Measurements from ENCODE around the gene NRSN1.
A peak's percentile ranks its signal among the peaks of the same experiment; 100 is the strongest.
"Not testable (repeated sequence)": the region's sequence is repeated elsewhere in the genome, so short reads cannot be mapped to it uniquely, and the experiment has no call there.

Gene NRSN1, protein sequence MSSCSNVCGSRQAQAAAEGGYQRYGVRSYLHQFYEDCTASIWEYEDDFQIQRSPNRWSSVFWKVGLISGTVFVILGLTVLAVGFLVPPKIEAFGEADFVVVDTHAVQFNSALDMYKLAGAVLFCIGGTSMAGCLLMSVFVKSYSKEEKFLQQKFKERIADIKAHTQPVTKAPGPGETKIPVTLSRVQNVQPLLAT

GRCh38 chr6:24125980-24126379 lies at the start of gene NRSN1:
Gene NRSN1, plus strand, starts transcription at chr6:24126215. Its CDS starts 8,113 bp downstream, at chr6:24134328.
- peak; percentile 35 for DNase-seq

- no peak for DNase-seq
Measured at GRCh38 chr6:24078200-24078599, 47.8 kb upstream of the NRSN1 start.

- DNase-seq: no peak
Measured at GRCh38 chr6:24079076-24079475, 46.9 kb upstream of the NRSN1 start.

- no peak for DNase-seq
Measured at GRCh38 chr6:24080711-24081110, 45.3 kb upstream of the NRSN1 start.

- DNase-seq: no peak
Measured at GRCh38 chr6:24089736-24090135, 36.3 kb upstream of the NRSN1 start.

- DNase-seq: no peak
Measured at GRCh38 chr6:24092407-24092806, 33.6 kb upstream of the NRSN1 start.

DNA sequence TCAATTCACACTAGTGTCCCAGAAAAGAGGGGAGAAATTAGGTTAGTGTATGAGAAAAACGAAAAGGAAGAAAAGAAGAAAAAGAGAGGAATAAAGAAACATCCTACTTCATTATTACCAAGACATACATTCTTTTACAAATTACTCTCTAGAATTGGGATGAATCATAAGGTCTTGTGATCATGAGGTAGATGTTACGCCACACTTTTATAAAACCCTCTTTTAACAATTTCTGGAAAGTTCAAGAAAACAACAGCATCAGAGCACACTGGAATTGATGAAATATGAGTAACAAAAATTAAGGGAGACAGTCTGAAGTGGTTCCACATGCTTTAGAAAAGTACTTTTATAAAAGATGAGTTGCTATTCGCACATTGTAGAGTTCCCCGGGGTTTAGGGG lies 32.6 kb upstream of the NRSN1 start:
- DNase-seq: no peak

DNA sequence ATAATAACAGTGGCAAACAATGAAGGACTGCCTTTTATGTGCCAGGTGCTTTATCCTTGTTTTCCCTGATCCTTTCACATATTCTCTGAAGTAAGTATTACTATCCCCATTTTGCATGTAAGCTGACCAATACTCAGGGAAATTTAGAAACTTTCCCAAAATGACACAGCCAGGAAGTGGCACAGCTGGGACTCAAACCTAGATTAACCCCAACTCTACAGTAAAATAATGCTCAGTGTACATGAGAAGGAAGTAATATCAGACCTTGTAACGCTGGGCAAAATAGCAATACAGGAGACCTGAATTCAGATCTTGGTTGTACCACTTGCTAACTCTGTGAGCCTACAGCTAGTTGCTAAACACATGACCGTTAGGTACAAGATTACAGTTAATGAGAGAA lies 26.8 kb upstream of the NRSN1 start:
- no peak for DNase-seq

GRCh38 chr6:24100024-24100769 lies 25.8 kb upstream of the NRSN1 start:
- no peak for DNase-seq

DNA sequence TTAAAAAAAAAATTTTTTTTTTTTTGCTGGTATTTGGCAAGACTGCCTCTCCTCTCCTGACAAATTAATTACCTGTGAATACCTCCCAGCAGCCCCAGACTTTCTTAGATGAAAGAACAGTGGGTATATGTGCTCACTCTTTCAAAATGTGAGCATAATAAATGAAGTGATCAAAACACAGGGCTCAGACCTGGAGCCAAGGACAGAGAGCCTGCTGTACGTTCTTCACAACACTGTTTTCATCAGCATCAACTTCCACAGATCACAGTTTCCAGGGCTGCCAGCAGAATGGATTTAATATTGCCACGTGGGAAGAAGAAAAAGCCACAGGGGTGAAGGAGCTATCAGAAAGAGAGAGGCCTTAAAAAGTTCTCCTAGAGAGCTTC lies 25.3 kb upstream of the NRSN1 start:
- DNase-seq: no peak

GRCh38 chr6:24105191-24105590 lies 20.8 kb upstream of the NRSN1 start:
- DNase-seq: no peak

GRCh38 chr6:24106291-24106690 lies 19.7 kb upstream of the NRSN1 start:
- no peak for DNase-seq

GRCh38 chr6:24107294-24107693 lies 18.7 kb upstream of the NRSN1 start:
- DNase-seq: no peak

- DNase-seq: no peak
Measured at GRCh38 chr6:24108056-24108455, 18.0 kb upstream of the NRSN1 start.

DNA sequence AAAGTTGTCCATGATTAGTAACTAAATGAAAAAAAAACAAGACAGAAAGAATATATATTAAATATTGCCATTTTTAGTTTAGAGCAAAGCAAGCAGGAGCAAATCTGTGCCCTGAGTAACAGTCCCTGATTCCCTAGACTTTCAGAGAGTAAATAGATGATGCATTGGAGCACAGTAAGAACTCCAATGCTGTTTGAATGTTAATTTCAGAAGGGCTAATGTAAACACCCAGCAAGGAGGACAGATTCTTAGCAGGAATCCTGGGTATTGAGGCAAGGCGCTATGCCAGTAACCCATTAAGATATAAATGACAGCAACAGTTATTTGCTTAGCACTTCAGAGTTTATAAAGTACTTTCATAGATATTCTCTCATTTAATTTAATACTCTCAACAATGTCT lies 15.6 kb upstream of the NRSN1 start:
- DNase-seq: no peak

DNA sequence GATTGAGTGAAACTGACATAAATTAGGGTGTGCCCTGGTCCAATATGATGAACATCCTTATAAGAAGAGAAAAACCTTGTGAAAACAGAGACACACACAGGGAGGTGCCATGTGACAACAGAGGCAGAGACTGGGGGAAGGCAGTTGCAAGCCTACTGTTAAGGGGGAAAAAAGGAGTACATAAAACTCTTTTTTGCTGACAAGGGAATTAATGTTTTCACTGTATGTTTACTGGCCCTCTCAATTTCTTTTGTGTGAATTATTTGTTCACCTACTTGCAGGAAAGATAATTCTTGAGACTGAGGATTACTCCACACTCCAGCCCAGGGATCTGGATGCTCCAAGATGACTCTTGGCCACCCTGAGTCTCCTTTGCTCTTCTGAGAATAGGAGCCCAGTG lies 12.1 kb upstream of the NRSN1 start:
- no peak for DNase-seq

- no peak for DNase-seq
Measured at GRCh38 chr6:24117021-24117420, 9.0 kb upstream of the NRSN1 start.

DNA sequence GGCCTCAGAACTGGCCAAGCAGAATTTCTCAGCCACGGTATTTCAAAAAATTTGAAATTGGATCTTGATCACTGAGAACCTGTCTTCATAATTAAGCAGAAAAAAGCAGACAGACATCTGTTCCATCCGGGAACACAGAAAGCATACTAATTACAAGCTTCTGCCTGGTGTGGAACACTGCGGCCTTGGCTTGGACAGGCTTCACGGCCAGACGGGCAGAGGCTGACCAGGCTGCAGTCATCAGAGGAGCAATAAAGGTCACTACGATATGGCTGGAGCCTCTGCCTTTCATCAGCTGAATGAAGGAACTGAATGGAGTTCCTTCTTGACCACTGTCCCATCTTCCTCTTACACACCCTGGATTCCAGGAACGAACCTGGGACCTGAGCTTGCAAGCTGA lies 3.9 kb upstream of the NRSN1 start:
- DNase-seq: no peak

GRCh38 chr6:24126586-24127192 lies 674 bp downstream of the NRSN1 start:
- DNase-seq: no peak

DNA sequence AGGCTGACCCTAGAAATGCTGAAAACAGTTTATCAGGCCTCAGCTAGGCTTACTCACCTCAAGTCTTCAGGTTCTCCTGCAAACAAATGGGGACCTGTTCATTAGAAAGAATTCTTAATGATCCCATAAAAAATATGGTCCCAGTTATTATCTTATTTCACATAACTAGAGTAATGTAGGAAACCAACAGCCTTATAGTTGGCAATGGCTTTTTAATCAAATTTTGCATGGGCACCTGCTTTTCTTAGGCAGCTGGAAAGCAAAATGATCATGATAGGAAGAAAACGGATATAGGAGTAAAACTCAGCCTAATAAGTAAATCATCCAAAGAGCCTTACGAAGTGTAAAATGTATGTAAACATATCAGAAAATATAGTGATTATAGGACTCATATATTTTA lies 1.3 kb downstream of the NRSN1 start:
- DNase-seq: no peak

DNA sequence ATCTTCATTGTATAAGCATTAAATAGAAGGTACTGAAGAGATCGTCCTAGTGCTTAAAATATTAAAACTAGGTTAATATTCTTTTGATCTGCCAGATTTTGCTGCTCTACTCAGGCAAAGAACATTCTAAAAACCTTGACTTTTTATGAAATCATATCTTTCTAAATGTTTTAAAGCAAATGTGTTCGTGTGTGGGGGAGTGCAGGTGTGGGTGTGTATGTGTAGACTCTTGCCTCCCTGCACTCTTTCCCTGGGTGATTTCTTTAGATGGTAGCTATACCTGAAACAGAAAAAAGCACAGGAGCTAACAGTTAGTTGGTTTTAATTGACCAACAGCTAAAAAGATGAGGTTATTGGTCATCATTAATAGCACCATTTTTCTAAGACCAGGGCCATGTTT lies 5.7 kb downstream of the NRSN1 start:
- DNase-seq: no peak

DNA sequence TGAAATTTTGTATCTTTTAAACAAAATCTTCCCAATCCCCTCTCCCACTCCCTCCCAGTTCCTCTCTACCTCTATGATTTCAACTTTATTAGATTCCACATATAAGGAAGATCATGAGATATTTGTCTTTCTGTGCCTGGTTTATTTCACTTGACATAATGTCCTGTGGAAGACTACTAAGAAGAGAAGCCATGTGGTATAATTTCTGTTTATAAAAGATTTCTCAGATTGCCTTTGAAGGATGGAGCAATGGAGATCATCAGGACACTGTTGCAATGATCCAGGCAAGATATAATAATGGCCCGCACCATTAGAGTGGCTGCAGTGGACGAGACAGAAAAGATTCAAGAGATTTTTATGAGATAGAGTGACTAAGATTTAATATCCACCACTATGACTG lies 13.1 kb downstream of the NRSN1 start:
- no peak for DNase-seq

DNA sequence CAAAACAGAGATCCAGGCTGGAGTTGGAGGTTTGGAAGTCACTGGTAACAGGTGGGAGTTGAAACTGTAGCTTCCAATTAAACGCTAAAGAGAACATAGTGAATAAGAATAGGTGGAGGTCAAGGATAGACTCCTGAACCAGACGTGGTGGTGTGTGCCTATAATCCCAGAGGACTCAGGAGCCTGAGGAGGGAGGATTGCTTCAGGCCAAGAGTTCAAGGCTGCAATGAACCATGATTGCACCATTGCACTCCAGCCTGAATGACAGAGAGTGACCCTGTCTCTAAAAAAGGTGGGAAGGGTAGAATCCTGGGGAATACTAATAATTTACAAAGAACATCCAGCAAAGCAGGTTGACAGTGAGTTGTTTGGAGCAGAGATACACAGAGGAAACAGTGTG lies 13.6 kb downstream of the NRSN1 start:
- no peak for DNase-seq

- no peak for DNase-seq
Measured at GRCh38 chr6:24140591-24140990, 14.6 kb downstream of the NRSN1 start.

DNA sequence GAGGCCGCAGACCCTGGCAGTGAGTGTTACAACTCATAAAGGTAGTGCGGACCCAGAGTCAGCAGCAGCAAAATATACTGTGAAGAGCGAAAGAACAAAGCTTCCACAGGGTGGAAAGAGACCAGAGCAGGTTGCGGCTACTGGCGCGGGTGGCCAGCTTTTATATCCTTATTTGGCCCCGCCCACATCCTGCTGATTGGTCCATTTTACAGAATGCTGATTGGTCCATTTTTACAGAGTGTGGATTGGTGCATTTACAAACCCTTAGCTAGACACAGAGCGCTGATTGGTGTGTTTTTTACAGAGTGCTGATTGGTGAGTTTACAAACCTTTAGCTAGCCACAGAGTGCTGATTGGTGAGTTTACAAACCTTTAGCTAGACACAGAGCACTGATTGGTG lies 16.7 kb downstream of the NRSN1 start:
- DNase-seq: not testable (repeated sequence)

Data from NCI-H526 treated with DMSO at 0.1 percent for 48 hours (cell line).